Activated CD4-positive, alpha-beta T cell treated with anti-CD3 and anti-CD28 coated beads for 1 hour (primary cell): ENCODE measurements around the gene SMIM35.
"Not testable (repeated sequence)": the region's sequence is repeated elsewhere in the genome, so short reads cannot be mapped to it uniquely, and the experiment has no call there.

Experiments
- DNase-seq: peaks from one replicate; pipeline ENCODE4 v3.0.0-alpha.2; 2020

Gene SMIM35

GRCh38 chr11:117978291-117978910, 108.4 kb downstream of the SMIM35 start:
- not testable (repeated sequence) for DNase-seq

- DNase-seq = not testable (repeated sequence)
Observed at GRCh38 chr11:117977612-117978264, 109.0 kb downstream of the SMIM35 start.

- DNase-seq = no peak
Observed at GRCh38 chr11:117977029-117977428, 109.7 kb downstream of the SMIM35 start.

- DNase-seq = no peak
Observed at GRCh38 chr11:117976445-117976844, 110.3 kb downstream of the SMIM35 start.

GRCh38 chr11:117973503-117973860, 113.3 kb downstream of the SMIM35 start:
- no peak for DNase-seq

GRCh38 chr11:117972629-117973502, 113.9 kb downstream of the SMIM35 start:
- no peak for DNase-seq

- no peak for DNase-seq
Observed at GRCh38 chr11:117972044-117972443, 114.7 kb downstream of the SMIM35 start.

GRCh38 chr11:117970400-117971024, 116.3 kb downstream of the SMIM35 start:
- DNase-seq = no peak

- no peak for DNase-seq
Observed at GRCh38 chr11:117969160-117969991, 117.4 kb downstream of the SMIM35 start.

- DNase-seq = no peak
Observed at GRCh38 chr11:117966908-117967307, 119.9 kb downstream of the SMIM35 start.

GRCh38 chr11:117962826-117963225, 123.9 kb downstream of the SMIM35 start:
- DNase-seq = no peak

- no peak for DNase-seq
Observed at GRCh38 chr11:117961896-117962295, 124.9 kb downstream of the SMIM35 start.

- no peak for DNase-seq
Observed at GRCh38 chr11:117960406-117960805, 126.4 kb downstream of the SMIM35 start.

GRCh38 chr11:117959438-117960149, 127.2 kb downstream of the SMIM35 start:
- DNase-seq = no peak

- DNase-seq = no peak
Observed at GRCh38 chr11:117958949-117959348, 127.8 kb downstream of the SMIM35 start.
